ENCODE measurements around the gene PLK1.
"Not testable (repeated sequence)": the region's sequence is repeated elsewhere in the genome, so short reads cannot be mapped to it uniquely, and the experiment has no call there.

The PLK1 gene

GRCh38 chr16:23710504-23710903, 31.8 kb downstream of the PLK1 start:
- no peak for DNase-seq (ENCODE audit: low spot score)

- no peak for DNase-seq (ENCODE audit: low spot score)
These were observed 33.1 kb downstream of the PLK1 start for GRCh38 chr16:23711785-23712184.

GRCh38 chr16:23712976-23713375, 34.3 kb downstream of the PLK1 start, which contains the start of gene ERN2:
Gene ERN2 (minus strand): TSS chr16:23713222. CDS start chr16:23713187, 35 bp downstream.
- DNase-seq (ENCODE audit: low spot score), result no peak

GRCh38 chr16:23716484-23716883, 37.8 kb downstream of the PLK1 start:
- DNase-seq (ENCODE audit: low spot score), result no peak

GRCh38 chr16:23722613-23723240, 44.0 kb downstream of the PLK1 start:
- DNase-seq (ENCODE audit: low spot score), result not testable (repeated sequence)

GRCh38 chr16:23724096-23724784, 45.6 kb downstream of the PLK1 start:
- no peak for DNase-seq (ENCODE audit: low spot score)

- no peak for DNase-seq (ENCODE audit: low spot score)
These were observed 46.1 kb downstream of the PLK1 start for GRCh38 chr16:23724785-23725131.

- no peak for DNase-seq (ENCODE audit: low spot score)
These were observed 48.0 kb downstream of the PLK1 start for GRCh38 chr16:23726710-23727109.

- DNase-seq (ENCODE audit: low spot score), result no peak
These were observed 49.4 kb downstream of the PLK1 start for GRCh38 chr16:23728112-23728477.

GRCh38 chr16:23729503-23730424, 51.1 kb downstream of the PLK1 start:
- peak; percentile 19 for DNase-seq (ENCODE audit: low spot score)

- no peak for DNase-seq (ENCODE audit: low spot score)
These were observed 55.6 kb downstream of the PLK1 start for GRCh38 chr16:23734176-23734893.

- DNase-seq (ENCODE audit: low spot score), result not testable (repeated sequence)
These were observed 58.8 kb downstream of the PLK1 start for GRCh38 chr16:23737423-23738028.

- DNase-seq (ENCODE audit: low spot score), result no peak
These were observed 60.8 kb downstream of the PLK1 start for GRCh38 chr16:23739516-23739915.

Data from kidney tubule cell (primary cell).